A549 (cell line): Measurements from ENCODE around the gene POLQ.

Experiments
- BHLHE40 ChIP-seq: IDR thresholded peaks from 2 replicates; pipeline ENCODE4 v1.6.1; 2012; ENCODE audit warnings: low read depth, low read length, inconsistent platforms
- CEBPB ChIP-seq, 2 experiments: fragments of >200 bp in 1 of 2; sonication (Bioruptor Twin) in 1 of 2; formaldehyde crosslinking in 1 of 2; IDR thresholded peaks; 2 replicates each; pipeline ENCODE4 v1.6.1; 2012 to 2016
- CTCF ChIP-seq: fragments of >200 bp; sonication (Bioruptor Twin); formaldehyde crosslinking; IDR thresholded peaks from 3 replicates; pipeline ENCODE4 v1.5.1; 2016
- EP300 ChIP-seq, 2 experiments: fragments of >200 bp; sonication (Bioruptor Twin); formaldehyde crosslinking; IDR thresholded peaks; 2 replicates in 1 of 2; 3 replicates in 1 of 2; pipeline ENCODE4 v1.6.1; 2016 to 2017
- FOSL2 ChIP-seq, 2 experiments: fragments of 450-650 bp in 1 of 2; fragments of >200 bp in 1 of 2; sonication (Bioruptor Twin) in 1 of 2; formaldehyde crosslinking; IDR thresholded peaks; 2 replicates each; pipeline versions ENCODE4 v1.5.0 to v1.6.1; 2016 to 2020; ENCODE audit warnings: mild to moderate bottlenecking in 1 of 2, moderate library complexity in 1 of 2
- JUNB ChIP-seq: fragments of >200 bp; sonication (Bioruptor Twin); formaldehyde crosslinking; IDR thresholded peaks from 2 replicates; pipeline ENCODE4 v1.6.1; 2016

- TF ChIP-seq FOSL2 (IDR thresholded peaks at IDR 0.05) (no peak), FOSL2 (CRISPR knock-in tag; IDR thresholded peaks at IDR 0.05) (no peak), CTCF (no peak), JUNB (no peak), BHLHE40 (no peak), EP300 (IDR thresholded peaks at IDR 0.05) (no peak), CEBPB (IDR thresholded peaks at IDR 0.05) (no peak)
Observed at GRCh38 chr3:121581691-121582090, 35.9 kb upstream of the POLQ start.
